MM.1S (cell line): ENCODE measurements around the gene FCRL6.

ENCODE experiments used
- DNase-seq: peaks from one replicate; pipeline ENCODE4 v3.0.0-alpha.2; 2015
- H2AFZ ChIP-seq: fragments of 300-600 bp; sonication (generic); 2 replicates; pipeline ENCODE4 v1.6.0; 2016; ENCODE audit warnings: antibody characterized with exemption, low read length
- H3F3A ChIP-seq: fragments of 300-600 bp; sonication (generic); 2 replicates; pipeline ENCODE4 v1.6.1; 2016; ENCODE audit warnings: mild to moderate bottlenecking, antibody characterized with exemption, low read length, moderate library complexity, mixed read lengths; ENCODE audit not compliant: insufficient read depth
- H3K27ac ChIP-seq: fragments of 300-600 bp; sonication (generic); 2 replicates; pipeline ENCODE4 v1.5.1; 2016; ENCODE audit warnings: mild to moderate bottlenecking, low read length
- H3K27me3 ChIP-seq: fragments of 300-600 bp; sonication (generic); replicated peaks from 2 replicates; pipeline ENCODE4 v1.6.0; 2016; ENCODE audit warnings: low read length; ENCODE audit not compliant: insufficient read depth
- H3K36me3 ChIP-seq: fragments of 300-600 bp; sonication (generic); replicated peaks from 2 replicates; pipeline ENCODE4 v1.6.1; 2016; ENCODE audit warnings: mild to moderate bottlenecking, low read length, mixed read lengths; ENCODE audit not compliant: insufficient read depth
- H3K4me1 ChIP-seq: fragments of 300-600 bp; sonication (generic); 2 replicates; pipeline ENCODE4 v1.6.1; 2016; ENCODE audit warnings: low read length, mixed read lengths
- H3K4me2 ChIP-seq: fragments of 300-600 bp; sonication (generic); 2 replicates; pipeline ENCODE4 v1.6.0; 2016; ENCODE audit warnings: low read depth, low read length
- H3K4me3 ChIP-seq: fragments of 300-600 bp; sonication (generic); 2 replicates; pipeline ENCODE4 v1.5.1; 2016; ENCODE audit warnings: low read length, mixed read lengths
- H3K79me2 ChIP-seq: fragments of 300-600 bp; sonication (generic); 2 replicates; pipeline ENCODE4 v1.6.1; 2016; ENCODE audit warnings: mixed run types, low read length, mixed read lengths
- H3K9ac ChIP-seq: fragments of 300-600 bp; sonication (generic); 2 replicates; pipeline ENCODE4 v1.6.1; 2016; ENCODE audit warnings: low read length, mixed read lengths
- H3K9me2 ChIP-seq: fragments of 300-600 bp; sonication (generic); replicated peaks from 2 replicates; pipeline ENCODE4 v1.6.1; 2016; ENCODE audit warnings: mild to moderate bottlenecking, low read length, mixed read lengths; ENCODE audit not compliant: insufficient read depth
- H3K9me3 ChIP-seq: fragments of 300-600 bp; sonication (generic); replicated peaks from 2 replicates; pipeline ENCODE4 v1.6.1; 2016; ENCODE audit warnings: mild to moderate bottlenecking, low read length, mixed read lengths; ENCODE audit not compliant: insufficient read depth
- H4K20me1 ChIP-seq: fragments of 300-600 bp; sonication (generic); 2 replicates; pipeline ENCODE4 v1.6.1; 2016; ENCODE audit warnings: mild to moderate bottlenecking, low read length, moderate library complexity, mixed read lengths; ENCODE audit not compliant: insufficient read depth
- EZH2 ChIP-seq: fragments of 300-600 bp; sonication (generic); optimal IDR thresholded peaks from 2 replicates; pipeline ENCODE3; 2017; ENCODE audit warnings: low read depth, mild to moderate bottlenecking, antibody characterized with exemption, low read length, mixed read lengths
- EZH2phosphoT487 ChIP-seq: fragments of 300-600 bp; sonication (generic); IDR thresholded peaks from 2 replicates; pipeline ENCODE4 v1.6.1; 2018; ENCODE audit warnings: antibody characterized with exemption, low read length
- TF ChIP-seq, protein P1 (sequence below): fragments of 300-600 bp; sonication (generic); IDR thresholded peaks from 2 replicates; pipeline ENCODE4 v1.5.1; 2016; ENCODE audit warnings: antibody characterized with exemption, low read length, mixed read lengths

The FCRL6 gene

DNA sequence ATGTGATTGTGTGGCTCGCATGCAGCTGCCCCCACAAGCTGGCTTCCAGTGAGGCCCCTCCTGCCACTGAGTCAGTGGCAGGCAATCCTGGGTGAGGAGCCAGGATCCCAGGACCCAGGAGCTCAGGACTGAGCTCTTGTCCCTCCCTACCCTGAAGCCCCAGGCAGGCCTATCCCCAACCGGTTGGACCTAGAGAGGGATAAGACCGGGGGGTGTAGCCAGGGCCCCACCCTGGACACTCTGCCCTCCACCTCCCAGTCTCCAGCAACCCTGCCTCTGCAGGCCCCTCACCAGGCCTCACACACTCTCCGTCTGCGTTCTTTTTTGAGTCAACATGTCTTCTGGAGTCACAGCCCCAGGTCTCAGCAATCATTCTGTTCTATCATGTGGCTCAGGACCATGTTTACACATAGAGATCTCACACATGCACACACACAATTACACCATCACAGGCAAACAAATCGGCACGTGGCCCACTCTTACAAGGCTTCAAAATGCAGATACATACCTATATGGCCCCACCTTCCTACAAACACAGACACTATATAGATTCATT, 57.7 kb downstream of the FCRL6 start:
- no peaks in the 10 kb centered on the region for H3K36me3 ChIP-seq
- no peaks in the 10 kb centered on the region for H3F3A ChIP-seq
- H2AFZ ChIP-seq, result no peak overlapping the region
- no peaks in the 10 kb centered on the region for H3K4me1 ChIP-seq
- H3K9me3 ChIP-seq, result no peaks in the 10 kb centered on the region
- H4K20me1 ChIP-seq, result no peaks in the 10 kb centered on the region
- TF ChIP-seq EZH2 (no peak), EZH2phosphoT487 (no peak)
- TF ChIP-seq, protein P1, sequence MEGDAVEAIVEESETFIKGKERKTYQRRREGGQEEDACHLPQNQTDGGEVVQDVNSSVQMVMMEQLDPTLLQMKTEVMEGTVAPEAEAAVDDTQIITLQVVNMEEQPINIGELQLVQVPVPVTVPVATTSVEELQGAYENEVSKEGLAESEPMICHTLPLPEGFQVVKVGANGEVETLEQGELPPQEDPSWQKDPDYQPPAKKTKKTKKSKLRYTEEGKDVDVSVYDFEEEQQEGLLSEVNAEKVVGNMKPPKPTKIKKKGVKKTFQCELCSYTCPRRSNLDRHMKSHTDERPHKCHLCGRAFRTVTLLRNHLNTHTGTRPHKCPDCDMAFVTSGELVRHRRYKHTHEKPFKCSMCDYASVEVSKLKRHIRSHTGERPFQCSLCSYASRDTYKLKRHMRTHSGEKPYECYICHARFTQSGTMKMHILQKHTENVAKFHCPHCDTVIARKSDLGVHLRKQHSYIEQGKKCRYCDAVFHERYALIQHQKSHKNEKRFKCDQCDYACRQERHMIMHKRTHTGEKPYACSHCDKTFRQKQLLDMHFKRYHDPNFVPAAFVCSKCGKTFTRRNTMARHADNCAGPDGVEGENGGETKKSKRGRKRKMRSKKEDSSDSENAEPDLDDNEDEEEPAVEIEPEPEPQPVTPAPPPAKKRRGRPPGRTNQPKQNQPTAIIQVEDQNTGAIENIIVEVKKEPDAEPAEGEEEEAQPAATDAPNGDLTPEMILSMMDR, result no peak
- no peaks in the 10 kb centered on the region for H3K79me2 ChIP-seq
- DNase-seq, result no peak
- no peak overlapping the region for H3K9ac ChIP-seq
- no peak overlapping the region for H3K27ac ChIP-seq
- no peaks in the 10 kb centered on the region for H3K9me2 ChIP-seq
- H3K4me3 ChIP-seq, result no peak overlapping the region
- H3K27me3 ChIP-seq, result no peaks in the 10 kb centered on the region
- no peak overlapping the region for H3K4me2 ChIP-seq

DNA sequence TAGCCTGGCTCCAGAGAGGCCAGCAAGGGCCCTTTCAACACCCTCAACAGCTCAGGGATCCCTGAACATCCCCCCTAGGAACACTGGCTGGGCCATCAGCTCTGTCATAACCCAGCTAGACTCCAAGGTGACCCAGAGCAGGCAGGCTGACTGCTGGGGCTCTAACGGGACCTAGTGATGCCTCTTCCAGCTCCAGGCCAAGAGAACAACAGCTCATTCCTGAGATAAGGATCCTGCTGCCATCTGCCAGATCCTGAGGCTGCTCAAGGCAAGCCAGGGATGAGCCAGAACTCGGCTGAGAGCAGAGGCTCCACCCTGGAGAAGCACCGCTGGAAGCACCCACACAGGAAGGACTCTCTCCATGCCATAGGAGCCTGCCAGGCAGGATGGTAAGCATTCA, 58.3 kb downstream of the FCRL6 start:
- Histone ChIP-seq H3K9me3 (no peaks in the 10 kb centered on the region), H4K20me1 (no peaks in the 10 kb centered on the region), H3F3A (no peaks in the 10 kb centered on the region), H3K27me3 (no peaks in the 10 kb centered on the region), H3K27ac (no peak overlapping the region), H3K9me2 (no peaks in the 10 kb centered on the region), H3K36me3 (no peaks in the 10 kb centered on the region), H3K79me2 (no peaks in the 10 kb centered on the region), H3K4me3 (no peak overlapping the region), H3K4me1 (no peaks in the 10 kb centered on the region), H3K9ac (no peak overlapping the region), H3K4me2 (no peak overlapping the region), H2AFZ (no peak overlapping the region)
- TF ChIP-seq EZH2phosphoT487 (no peak), EZH2 (no peak)
- TF ChIP-seq, protein P1, result no peak
- DNase-seq, result no peak

- DNase-seq, result no peak
- no peaks in the 10 kb centered on the region for H3K79me2 ChIP-seq
- H3K27me3 ChIP-seq, result no peaks in the 10 kb centered on the region
- no peaks in the 10 kb centered on the region for H4K20me1 ChIP-seq
- no peaks in the 10 kb centered on the region for H3K4me1 ChIP-seq
- H3F3A ChIP-seq, result no peaks in the 10 kb centered on the region
- no peaks in the 10 kb centered on the region for H3K36me3 ChIP-seq
- no peak overlapping the region for H3K9ac ChIP-seq
- no peak overlapping the region for H3K4me3 ChIP-seq
- no peak overlapping the region for H2AFZ ChIP-seq
- no peaks in the 10 kb centered on the region for H3K9me2 ChIP-seq
- no peak overlapping the region for H3K4me2 ChIP-seq
- H3K27ac ChIP-seq, result no peak overlapping the region
- no peaks in the 10 kb centered on the region for H3K9me3 ChIP-seq
- TF ChIP-seq EZH2phosphoT487 (no peak), EZH2 (no peak)
- TF ChIP-seq, protein P1, result no peak
Measured at GRCh38 chr1:159861218-159861617, 59.1 kb downstream of the FCRL6 start.
